ENCODE measurements around the gene DDO. TPM values are rescaled to one million over a fixed set of nuclear protein-coding genes. Genes with fewer than 3 reads are reported as not detected.

Gene DDO
- total and polyA plus RNA-seq, 2 of the 4 experiments (the other 2 are of a cell fraction), result 0.15 to 0.18 TPM

DNA sequence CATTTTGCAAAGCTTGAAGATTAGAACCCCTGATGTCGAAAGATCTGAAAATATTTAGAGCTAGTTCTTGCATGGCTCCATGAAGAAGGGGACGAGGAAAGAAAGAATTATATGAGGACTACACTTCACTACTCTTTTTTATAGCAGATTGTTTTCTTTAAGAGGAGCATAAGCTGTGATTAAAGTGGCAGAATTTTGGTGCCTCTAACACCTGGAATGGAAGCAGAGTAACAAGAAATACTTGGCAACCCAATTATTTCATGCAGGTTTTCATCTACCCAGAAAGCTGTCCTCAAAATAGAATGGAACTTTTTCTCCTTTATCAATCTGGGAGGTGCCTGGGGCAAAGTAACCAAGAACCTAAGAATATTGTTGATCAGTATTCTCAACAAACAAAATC, 61.2 kb downstream of the DDO start:
- no peaks in the 10 kb centered on the region for H4K20me1 ChIP-seq (ENCODE audit: insufficient read depth, low read length)
- no peak overlapping the region for H2AK9ac ChIP-seq (replicated peaks; ENCODE audit: low read depth, low read length, poor library complexity)
- no peak overlapping the region for H3K18ac ChIP-seq (ENCODE audit: low read depth, low read length)
- no peaks in the 10 kb centered on the region for H3K4me1 ChIP-seq (ENCODE audit: control insufficient read depth, insufficient read depth, low read length)
- no peaks in the 10 kb centered on the region for H3K9me3 ChIP-seq (ENCODE audit: control insufficient read depth, insufficient read depth, low read length)
- no peak overlapping the region for H2BK20ac ChIP-seq (ENCODE audit: low read depth, low read length)
- ChIA-PET POLR2A (ENCODE audit: unreplicated experiment) (no interaction called here), CTCF (interaction anchor here (0.8 to 1.5 kb wide), 3 partner anchors 12 to 67 kb away, joined by 3 to 7 read pairs (median 3); no protein-coding TSS in a partner anchor)
- H4K91ac ChIP-seq (ENCODE audit: insufficient read depth, low read depth, low read length), result no peak overlapping the region
- H2BK120ac ChIP-seq (ENCODE audit: low read depth, low read length), result no peak overlapping the region
- TF ChIP-seq FOS (IDR thresholded peaks at IDR 0.05; ENCODE audit: low read depth, low read length) (no peak), RFX5 (IDR thresholded peaks at IDR 0.05; ENCODE audit: low read depth, low read length) (no peak), MAFK (IDR thresholded peaks at IDR 0.05; ENCODE audit: low read depth, low read length) (no peak), CEBPB (IDR thresholded peaks at IDR 0.05; ENCODE audit: low read depth, low read length) (no peak), BHLHE40 (IDR thresholded peaks at IDR 0.05; ENCODE audit: low read depth, low read length) (no peak)
- no peak overlapping the region for H2BK15ac ChIP-seq (ENCODE audit: low read depth, low read length)
- no peak overlapping the region for H3K27ac ChIP-seq (ENCODE audit: insufficient read depth, low read length)
- in situ Hi-C loops (cut with MboI; ENCODE audit: low sequenced_read_pairs) (no loop called here), dilution Hi-C loops (cut with HindIII; ENCODE audit: low sequenced_read_pairs, unreplicated experiment) (no loop called here), intact Hi-C loops (cut with micrococcal nuclease) (no loop called here)
- H3K9ac ChIP-seq (ENCODE audit: low read depth, low read length), result no peak overlapping the region
- H3K9me1 ChIP-seq (ENCODE audit: insufficient read depth, low read length), result no peaks in the 10 kb centered on the region
- H2BK5ac ChIP-seq (ENCODE audit: low read depth, low read length, poor library complexity, severe bottlenecking), result no peak overlapping the region
- no peak overlapping the region for H3K14ac ChIP-seq (replicated peaks; ENCODE audit: low read depth, low read length)
- no TSS peak for BruUV-seq (replicated peaks)
- ATAC-seq (ENCODE audit: low read depth) (no peak), DNase-seq (no peak)
- no peaks in the 10 kb centered on the region for H3K79me1 ChIP-seq (ENCODE audit: low read depth in 1 of 2, low read length in 2 of 2)
- no peak overlapping the region for H2AK5ac ChIP-seq (ENCODE audit: low read depth, low read length)
- no peak overlapping the region for H3K4ac ChIP-seq (ENCODE audit: low read depth, low read length)
- WGBS, 2 experiments (ENCODE audit: extremely low coverage in 2 of 2, insufficient read length in 1 of 2), result no CpG with 5 or more reads among the region's 2 CpGs
- H3K4me3 ChIP-seq (ENCODE audit: insufficient read depth, low read depth, low read length), result no peak overlapping the region
- no peaks in the 10 kb centered on the region for H3K36me3 ChIP-seq (ENCODE audit: control insufficient read depth, insufficient read depth, low read length)
- no peak overlapping the region for H4K5ac ChIP-seq (ENCODE audit: low read depth, low read length)
- H3K56ac ChIP-seq (ENCODE audit: extremely low read depth, insufficient read depth, low read length), result no peak overlapping the region
- no peak overlapping the region for H3K4me2 ChIP-seq (ENCODE audit: low read depth, low read length)
- H2AFZ ChIP-seq (replicated peaks; ENCODE audit: low read length, poor library complexity), result no peak overlapping the region
- H4K8ac ChIP-seq (ENCODE audit: low read depth in 2 of 2, low read length in 2 of 2), result no peak overlapping the region
- no peak overlapping the region for H3K23ac ChIP-seq (ENCODE audit: low read depth, low read length)
- H3K27me3 ChIP-seq (ENCODE audit: control insufficient read depth, insufficient read depth, low read length), result peaks cover 33% of the 10 kb centered on the region
